Measurements from ENCODE around the gene ARHGEF10L. TPM values are rescaled to one million over a fixed set of nuclear protein-coding genes. Genes with fewer than 3 reads are reported as not detected.

The ARHGEF10L gene
- total and polyA plus RNA-seq, 4 donors, result 15.0 to 43.4 (median 24.3) TPM

GRCh38 chr1:17643861-17644703 lies 104.6 kb downstream of the ARHGEF10L start:
- no peak for DNase-seq
- Histone ChIP-seq H3K4me1 (ENCODE audit: control insufficient read depth in 5 of 5, insufficient read depth in 5 of 5, low read length in 5 of 5) (no peaks in the 10 kb centered on the region), H3K27ac (ENCODE audit: low read depth in 1 of 2, low read length in 1 of 2) (no peak overlapping the region), H3K36me3 (ENCODE audit: control insufficient read depth in 4 of 4, insufficient read depth in 4 of 4, low read length in 4 of 4) (peaks cover 0 to 18% (median 13%) of the 10 kb centered on the region in 4 donors), H3K9me3 (ENCODE audit: control insufficient read depth in 4 of 4, insufficient read depth in 3 of 4, low read length in 3 of 4) (no peaks in the 10 kb centered on the region), H3K9ac (ENCODE audit: insufficient read depth in 1 of 2, low read length in 2 of 2) (no peak overlapping the region), H3K4me3 (no peak overlapping the region), H3K27me3 (ENCODE audit: control insufficient read depth in 3 of 3, insufficient read depth in 3 of 3, low read length in 2 of 3) (no peaks in the 10 kb centered on the region)
- no peak for TF ChIP-seq CTCF (IDR thresholded peaks at IDR 0.05; ENCODE audit: control extremely low read depth, extremely low read depth)
- no peak for ATAC-seq (ENCODE audit: insufficient read depth, low FRiP score)
- 86 to 94% methylated on average over 14 of the region's 14 CpGs for WGBS, 2 donors

GRCh38 chr1:17645068-17645911 lies 105.8 kb downstream of the ARHGEF10L start:
- Histone ChIP-seq H3K4me3 (no peak overlapping the region), H3K27ac (ENCODE audit: low read depth in 1 of 2, low read length in 1 of 2) (no peak overlapping the region), H3K9me3 (ENCODE audit: control insufficient read depth in 4 of 4, insufficient read depth in 3 of 4, low read length in 3 of 4) (no peaks in the 10 kb centered on the region), H3K36me3 (ENCODE audit: control insufficient read depth in 4 of 4, insufficient read depth in 4 of 4, low read length in 4 of 4) (peaks cover 0 to 13% (median 8%) of the 10 kb centered on the region in 4 donors), H3K27me3 (ENCODE audit: control insufficient read depth in 3 of 3, insufficient read depth in 3 of 3, low read length in 2 of 3) (no peaks in the 10 kb centered on the region), H3K9ac (ENCODE audit: insufficient read depth in 1 of 2, low read length in 2 of 2) (no peak overlapping the region), H3K4me1 (ENCODE audit: control insufficient read depth in 5 of 5, insufficient read depth in 5 of 5, low read length in 5 of 5) (no peaks in the 10 kb centered on the region)
- no peak for TF ChIP-seq CTCF (IDR thresholded peaks at IDR 0.05; ENCODE audit: control extremely low read depth, extremely low read depth)
- 92 to 95% methylated on average over 28 of the region's 28 CpGs for WGBS, 2 donors
- ATAC-seq (ENCODE audit: insufficient read depth, low FRiP score), result no peak
- DNase-seq, result no peak

GRCh38 chr1:17646444-17647280 lies 107.2 kb downstream of the ARHGEF10L start:
- Histone ChIP-seq H3K27ac (ENCODE audit: low read depth in 1 of 2, low read length in 1 of 2) (no peak overlapping the region), H3K4me3 (no peak overlapping the region), H3K27me3 (ENCODE audit: control insufficient read depth in 3 of 3, insufficient read depth in 3 of 3, low read length in 2 of 3) (no peaks in the 10 kb centered on the region), H3K36me3 (ENCODE audit: control insufficient read depth in 4 of 4, insufficient read depth in 4 of 4, low read length in 4 of 4) (peaks cover 0 to 15% (median 8%) of the 10 kb centered on the region in 4 donors), H3K9me3 (ENCODE audit: control insufficient read depth in 4 of 4, insufficient read depth in 3 of 4, low read length in 3 of 4) (no peaks in the 10 kb centered on the region), H3K4me1 (ENCODE audit: control insufficient read depth in 5 of 5, insufficient read depth in 5 of 5, low read length in 5 of 5) (no peaks in the 10 kb centered on the region), H3K9ac (ENCODE audit: insufficient read depth in 1 of 2, low read length in 2 of 2) (no peak overlapping the region)
- no peak for TF ChIP-seq CTCF (IDR thresholded peaks at IDR 0.05; ENCODE audit: control extremely low read depth, extremely low read depth)
- WGBS, 2 donors, result 83 to 90% methylated on average over 32 of the region's 32 CpGs
- ATAC-seq (ENCODE audit: insufficient read depth, low FRiP score) (no peak), DNase-seq (no peak)

Measured in lung (tissue), 12 donors.